ENCODE measurements around the gene ERCC3.
"Not testable (repeated sequence)": the region's sequence is repeated elsewhere in the genome, so short reads cannot be mapped to it uniquely, and the experiment has no call there.

ERCC3 gene

GRCh38 chr2:127280693-127281092 lies 13.3 kb downstream of the ERCC3 start:
- in situ Hi-C loops (cut with MboI; ENCODE audit: low sequenced_read_pairs), result no loop called here

DNA sequence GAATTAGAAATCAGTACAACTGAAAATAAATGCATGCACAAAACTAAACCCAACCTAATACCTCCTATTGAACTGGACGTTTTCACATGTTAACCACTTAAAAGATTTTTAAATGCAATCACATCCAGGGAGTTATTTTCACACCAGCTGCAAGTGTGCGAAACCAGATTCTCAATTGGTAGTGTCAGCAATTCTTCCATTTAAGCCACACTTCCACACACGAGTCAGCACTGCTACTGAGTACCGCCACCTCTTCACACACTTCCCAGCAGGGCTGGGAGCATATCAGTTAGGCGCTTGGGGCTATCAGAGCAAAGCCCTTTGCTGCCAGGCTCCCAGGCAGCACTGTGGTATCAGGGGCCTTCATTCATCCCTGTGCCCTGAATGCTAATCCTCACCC lies 14.2 kb downstream of the ERCC3 start:
- in situ Hi-C loops (cut with MboI; ENCODE audit: low sequenced_read_pairs), result no loop called here

GRCh38 chr2:127278959-127279358 lies 15.0 kb downstream of the ERCC3 start:
- in situ Hi-C loops (cut with MboI; ENCODE audit: low sequenced_read_pairs), result no loop called here

GRCh38 chr2:127277028-127277427 lies 16.9 kb downstream of the ERCC3 start:
- in situ Hi-C loops (cut with MboI; ENCODE audit: low sequenced_read_pairs), result no loop called here

DNA sequence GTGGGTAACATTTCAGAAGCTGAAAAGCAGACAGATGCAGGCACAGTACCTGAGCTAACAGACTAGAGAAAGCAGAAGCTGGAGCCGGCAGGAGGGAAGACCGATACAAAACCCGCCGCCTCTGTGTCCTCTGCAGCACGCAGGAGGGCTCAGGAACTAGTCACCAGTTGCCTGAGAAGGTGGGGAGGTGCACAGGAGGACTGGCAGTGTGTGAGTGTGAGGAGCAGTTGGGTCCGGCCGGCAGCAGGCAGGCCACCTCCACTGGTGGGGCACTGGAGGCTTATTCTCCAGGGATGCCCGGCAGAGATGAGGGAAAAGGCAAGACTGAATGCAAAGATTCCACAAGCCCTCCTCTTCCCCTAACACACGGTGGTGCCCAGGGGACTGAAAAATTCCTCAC lies 18.2 kb downstream of the ERCC3 start:
- in situ Hi-C loops (cut with MboI; ENCODE audit: low sequenced_read_pairs), result no loop called here

GRCh38 chr2:127275356-127275755 lies 18.6 kb downstream of the ERCC3 start:
- in situ Hi-C loops (cut with MboI; ENCODE audit: low sequenced_read_pairs), result no loop called here

DNA sequence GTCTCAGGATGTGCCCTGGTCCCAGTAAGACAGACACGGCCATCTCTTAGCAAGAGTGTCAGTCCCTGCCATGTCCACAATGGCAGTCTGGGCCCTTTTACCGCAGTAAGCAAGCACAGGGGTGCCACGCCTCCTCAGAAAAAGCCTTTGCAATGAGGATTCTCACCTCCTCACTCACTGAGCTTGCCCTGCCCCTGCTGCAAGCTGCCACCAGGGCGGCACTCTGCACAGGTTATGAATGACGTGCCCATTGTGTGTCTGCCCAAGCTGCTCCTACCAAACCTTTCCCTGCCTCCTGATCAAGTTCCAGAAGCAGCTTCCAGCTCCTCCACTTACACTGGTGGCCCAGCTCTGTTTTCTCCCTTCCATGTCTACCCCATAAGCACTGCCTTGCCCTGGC lies 23.3 kb downstream of the ERCC3 start:
- in situ Hi-C loops (cut with MboI; ENCODE audit: low sequenced_read_pairs), result no loop called here

GRCh38 chr2:127261804-127262406 lies 32.0 kb downstream of the ERCC3 start:
- in situ Hi-C loops (cut with MboI; ENCODE audit: low sequenced_read_pairs), result no loop called here

GRCh38 chr2:127259355-127259754 lies 34.6 kb downstream of the ERCC3 start:
- in situ Hi-C loops (cut with MboI; ENCODE audit: low sequenced_read_pairs), result no loop called here

GRCh38 chr2:127256866-127257265 lies 37.1 kb downstream of the ERCC3 start:
- in situ Hi-C loops (cut with MboI; ENCODE audit: low sequenced_read_pairs), result no loop called here

DNA sequence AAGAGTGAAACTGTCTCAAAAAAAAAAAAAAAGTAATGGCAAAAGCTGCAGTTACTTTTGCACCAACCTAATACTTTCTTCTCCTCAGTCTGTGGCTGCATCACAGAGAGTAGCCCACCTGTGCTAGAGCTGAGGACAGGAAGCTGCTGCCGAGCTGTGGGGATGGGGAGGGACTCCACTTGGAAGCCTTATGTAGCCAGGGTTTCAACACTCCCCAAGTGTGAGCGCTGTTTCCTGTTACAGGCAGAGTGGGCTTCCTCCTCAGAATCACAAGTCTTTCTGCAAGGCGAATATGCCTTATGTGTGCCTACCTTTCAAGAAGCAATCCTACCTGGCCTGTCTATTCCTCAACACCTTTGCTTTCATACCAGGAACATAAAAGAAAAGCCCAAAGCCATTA lies 37.6 kb downstream of the ERCC3 start:
- in situ Hi-C loops (cut with MboI; ENCODE audit: low sequenced_read_pairs), result no loop called here

GRCh38 chr2:127255721-127256120 lies 38.2 kb downstream of the ERCC3 start:
- in situ Hi-C loops (cut with MboI; ENCODE audit: low sequenced_read_pairs), result no loop called here

DNA sequence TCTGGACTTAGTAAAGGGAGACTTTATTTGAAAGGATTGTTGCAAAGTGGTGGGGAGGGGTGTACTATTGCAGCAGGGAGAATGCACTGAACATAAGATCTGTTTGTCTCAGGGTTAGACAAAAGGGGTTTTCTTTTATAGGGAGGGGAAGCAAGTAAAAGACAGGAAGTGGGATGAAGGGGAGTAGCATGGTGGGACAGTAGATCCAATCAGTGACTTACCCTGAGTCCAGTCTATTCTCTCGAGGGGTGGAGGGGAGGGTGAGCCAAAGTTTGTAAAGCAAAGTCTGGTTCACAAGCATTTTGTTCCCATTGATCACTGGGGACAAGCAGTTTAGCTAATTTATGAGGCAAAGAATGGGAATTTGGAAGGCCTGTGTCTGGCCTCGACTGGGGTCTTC lies 38.8 kb downstream of the ERCC3 start:
- in situ Hi-C loops (cut with MboI; ENCODE audit: low sequenced_read_pairs), result no loop called here

DNA sequence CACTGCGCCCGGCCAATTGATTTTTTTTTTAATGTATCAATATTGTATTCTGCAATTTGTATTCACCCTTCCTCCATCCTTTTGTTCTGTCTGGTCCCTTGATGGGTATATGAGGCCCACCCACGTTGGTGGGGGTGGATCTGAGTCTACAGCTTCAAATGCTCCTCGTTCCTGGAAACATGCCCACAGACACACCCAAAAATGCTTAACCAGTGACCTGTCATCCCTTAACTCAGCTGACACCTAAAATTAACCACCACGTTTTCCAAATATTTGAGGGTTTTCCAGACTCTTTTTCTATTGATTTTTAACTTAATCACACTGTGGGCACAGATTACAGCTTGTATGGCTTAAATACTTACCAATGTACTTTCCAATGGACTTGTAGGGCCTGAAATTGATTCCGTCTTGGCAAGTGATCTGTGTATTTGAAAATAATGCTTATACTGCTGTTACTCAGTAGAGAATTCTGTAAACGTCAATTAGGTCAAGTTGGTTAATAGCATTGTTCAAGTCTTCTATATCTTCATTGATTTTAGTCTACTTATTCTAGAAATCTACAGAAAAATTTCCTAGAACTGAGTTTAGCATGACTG lies 39.5 kb downstream of the ERCC3 start:
- in situ Hi-C loops (cut with MboI; ENCODE audit: low sequenced_read_pairs), result no loop called here

DNA sequence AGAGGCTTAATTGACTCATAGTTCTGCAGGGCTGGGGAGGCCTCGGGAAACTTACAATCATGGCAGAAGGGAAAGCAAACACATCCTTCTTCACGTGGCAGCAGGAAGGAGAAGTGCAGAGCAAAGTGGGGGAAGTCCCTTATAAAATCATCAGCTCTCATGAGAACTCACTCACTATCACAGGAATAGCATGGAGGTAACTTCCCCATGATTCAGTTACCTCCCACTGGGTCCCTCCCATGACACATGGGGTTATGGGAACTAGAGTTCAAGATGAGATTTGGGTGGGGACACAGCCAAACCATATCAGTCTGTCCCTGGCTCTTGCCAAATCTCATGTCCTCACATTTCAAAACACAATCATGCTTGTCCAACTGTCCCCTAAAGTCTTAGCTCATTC lies 52.8 kb downstream of the ERCC3 start:
- in situ Hi-C loops (cut with MboI; ENCODE audit: low sequenced_read_pairs), result not testable (repeated sequence)

DNA sequence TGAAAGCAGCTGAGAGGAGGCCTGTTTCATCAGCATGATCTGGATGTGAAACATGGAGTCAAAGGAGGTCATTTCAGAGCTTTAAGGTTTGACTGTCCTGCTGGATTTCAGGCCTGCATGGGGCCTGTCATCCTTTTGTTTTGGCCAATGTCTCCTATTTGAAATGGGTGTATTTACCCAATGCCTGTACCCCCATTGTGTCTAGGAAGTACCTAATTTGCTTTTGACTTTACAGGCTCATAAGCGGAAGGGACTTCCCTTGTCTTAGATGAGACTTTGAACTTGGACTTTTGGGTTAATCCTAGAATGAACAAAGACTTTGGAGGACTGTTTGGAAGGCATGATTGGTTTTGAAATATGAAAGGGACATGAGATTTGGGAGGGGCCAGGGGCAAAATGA lies 54.5 kb downstream of the ERCC3 start:
- in situ Hi-C loops (cut with MboI; ENCODE audit: low sequenced_read_pairs), result no loop called here

- in situ Hi-C loops (cut with MboI; ENCODE audit: low sequenced_read_pairs), result not testable (repeated sequence)
Measured at GRCh38 chr2:127237768-127238167, 56.2 kb downstream of the ERCC3 start.

DNA sequence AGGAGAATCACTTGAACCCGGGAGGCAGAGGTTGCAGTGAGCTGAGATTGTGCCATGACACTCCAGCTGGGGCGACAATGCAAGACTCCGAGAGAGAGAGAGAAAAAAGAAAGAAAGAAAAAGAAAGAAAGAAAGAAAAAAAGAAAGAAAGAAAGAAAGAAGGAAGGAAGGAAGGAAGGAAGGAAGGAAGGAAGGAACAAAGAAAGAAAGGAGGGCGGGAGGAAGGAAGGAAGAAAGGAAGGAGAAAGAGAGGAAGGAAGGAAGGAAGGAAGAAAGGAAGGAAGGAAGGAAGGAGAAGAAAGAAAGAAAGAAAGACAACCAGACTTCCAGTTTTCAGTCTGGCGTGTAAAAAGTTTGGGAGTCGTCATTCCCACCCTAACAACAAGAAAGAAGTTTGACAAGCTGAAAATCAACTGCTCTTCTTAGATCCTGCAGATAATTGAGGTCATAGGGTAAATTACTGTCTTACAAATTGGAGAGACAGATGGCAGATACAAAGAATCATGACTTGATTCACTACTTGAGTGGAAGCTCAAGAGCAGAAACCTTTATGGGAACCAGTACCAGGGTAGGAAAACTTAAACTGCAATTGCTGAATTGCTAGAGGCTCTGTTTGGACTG lies 58.8 kb downstream of the ERCC3 start:
- in situ Hi-C loops (cut with MboI; ENCODE audit: low sequenced_read_pairs), result no loop called here

GRCh38 chr2:127233710-127234109 lies 60.2 kb downstream of the ERCC3 start:
- in situ Hi-C loops (cut with MboI; ENCODE audit: low sequenced_read_pairs), result no loop called here

DNA sequence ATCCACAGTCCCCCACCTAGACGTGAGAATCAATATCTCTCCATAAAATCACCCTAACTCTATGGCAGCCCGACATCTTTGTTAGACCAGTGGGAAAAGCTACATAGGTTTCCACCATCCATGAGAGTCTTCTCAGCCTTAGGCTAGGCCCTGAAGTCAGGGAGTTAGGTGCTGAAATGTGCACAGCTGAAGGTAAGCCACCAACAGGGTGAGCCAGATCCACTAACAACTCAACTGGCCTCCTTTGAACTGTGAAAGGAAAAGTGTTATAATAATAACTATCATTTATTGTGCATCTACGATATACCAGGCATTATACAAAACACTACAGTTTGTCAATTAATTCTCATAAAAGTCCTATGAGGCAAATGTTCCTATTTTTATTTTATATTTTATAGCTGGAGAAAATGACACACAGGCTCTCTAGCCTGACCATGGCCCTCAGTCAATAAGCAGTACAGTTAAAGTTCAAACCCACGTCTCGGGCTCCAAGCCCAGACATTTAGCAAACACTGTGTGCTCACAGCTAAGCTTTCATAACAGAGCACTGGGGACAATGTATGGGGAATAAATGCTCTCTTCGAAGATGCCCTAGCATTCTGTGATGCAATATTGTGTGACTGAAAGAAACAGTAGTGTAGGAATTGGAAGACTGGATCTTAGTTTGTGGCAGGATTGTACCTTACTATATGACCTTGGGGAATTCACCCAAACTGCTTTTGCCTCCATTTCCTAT lies 62.6 kb downstream of the ERCC3 start:
- in situ Hi-C loops (cut with MboI; ENCODE audit: low sequenced_read_pairs), result no loop called here

GRCh38 chr2:127229555-127229954 lies 64.4 kb downstream of the ERCC3 start:
- in situ Hi-C loops (cut with MboI; ENCODE audit: low sequenced_read_pairs), result no loop called here

DNA sequence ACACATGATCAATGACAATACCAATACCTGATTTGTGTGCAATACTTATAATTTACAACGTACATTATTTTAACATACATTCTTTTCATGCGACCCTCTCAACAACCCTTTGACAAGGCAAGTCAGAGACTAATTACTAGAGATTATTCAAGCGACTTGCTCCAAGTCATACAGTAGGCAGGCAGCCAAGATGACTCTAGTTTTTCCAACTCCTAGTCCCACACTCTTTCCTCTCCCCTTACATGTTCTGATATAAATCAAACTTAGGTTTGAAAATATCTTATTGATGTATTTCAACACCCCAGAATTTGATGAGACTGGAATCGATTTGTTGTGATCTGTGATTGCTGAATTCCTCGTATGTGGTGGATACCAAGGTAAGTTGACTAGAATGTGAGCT lies 65.8 kb downstream of the ERCC3 start:
- in situ Hi-C loops (cut with MboI; ENCODE audit: low sequenced_read_pairs), result no loop called here
